ENCODE results near the gene KMT5C.

DNA sequence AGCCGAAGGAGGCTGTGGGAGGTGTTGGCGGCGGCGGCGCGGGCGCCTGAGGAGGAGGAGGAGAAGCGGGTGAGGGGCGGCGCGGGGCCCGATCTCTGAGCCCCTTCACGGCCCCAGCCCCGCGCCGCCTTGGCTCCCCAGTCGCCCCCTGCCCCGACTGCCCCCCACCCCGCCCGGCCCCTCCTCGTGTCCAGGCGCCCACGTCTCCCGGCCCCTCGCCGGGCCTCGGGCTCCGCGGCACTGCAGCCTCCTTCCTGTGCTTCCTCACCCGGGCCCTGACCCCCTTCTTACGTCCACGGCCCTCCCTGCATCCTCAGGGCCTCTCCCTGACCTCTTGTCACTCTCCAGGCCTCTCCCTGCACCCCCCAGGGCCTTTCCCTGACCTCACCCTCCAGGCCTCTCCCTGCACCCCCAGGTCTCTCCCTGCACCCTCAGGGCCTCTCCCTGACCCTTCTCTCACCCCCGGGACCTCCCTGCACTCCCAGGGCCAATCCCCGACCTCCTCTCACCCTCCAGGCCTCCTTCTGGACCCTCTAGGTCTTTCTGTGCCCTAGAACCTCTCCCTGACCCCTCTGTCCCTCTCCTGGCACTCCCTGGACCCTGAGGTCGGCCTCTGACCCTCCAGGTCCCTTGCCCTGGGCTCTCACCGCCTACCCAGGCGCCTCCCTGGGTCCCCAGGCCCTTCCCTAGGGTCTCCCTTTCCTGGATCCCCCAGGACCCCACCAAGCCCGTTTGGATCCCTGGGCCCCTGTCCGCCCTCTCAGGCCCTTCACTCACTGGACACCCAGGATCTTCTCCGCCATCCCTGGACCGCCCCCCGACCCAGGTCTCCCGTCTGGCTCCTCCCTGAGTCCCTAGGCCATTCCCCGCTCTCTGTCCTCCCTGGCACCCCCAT lies 460 bp downstream of the KMT5C start:
- TF ChIP-seq CTCF (conservative IDR thresholded peaks at IDR 0.05; ENCODE audit: low read length) (no peak), EZH2phosphoT487 (IDR thresholded peaks at IDR 0.05; ENCODE audit: borderline replicate concordance, low read depth, low read length) (no peak)

Measured in OCI-LY7 (cell line).